HG03342 (cell line): ENCODE data around the gene GABRB3.

Experiments
- ATAC-seq: cut with Tn5 transposase; IDR thresholded peaks from one replicate; pipeline ENCODE4 v1.9.1; 2021; ENCODE audit warnings: mild to moderate bottlenecking, moderate library complexity; ENCODE audit not compliant: unreplicated experiment

The GABRB3 gene

GRCh38 chr15:26634319-26634718, 138.5 kb downstream of the GABRB3 start:
- no peak for ATAC-seq

- ATAC-seq = no peak
These were observed 140.4 kb downstream of the GABRB3 start for GRCh38 chr15:26632500-26632899.

GRCh38 chr15:26631894-26632293, 141.0 kb downstream of the GABRB3 start:
- ATAC-seq = no peak

GRCh38 chr15:26630857-26631256, 142.0 kb downstream of the GABRB3 start:
- ATAC-seq = no peak

- no peak for ATAC-seq
These were observed 143.9 kb downstream of the GABRB3 start for GRCh38 chr15:26628879-26629529.

- no peak for ATAC-seq
These were observed 144.8 kb downstream of the GABRB3 start for GRCh38 chr15:26628071-26628470.

GRCh38 chr15:26624128-26624527, 148.7 kb downstream of the GABRB3 start:
- ATAC-seq = no peak

GRCh38 chr15:26623071-26623470, 149.8 kb downstream of the GABRB3 start:
- no peak for ATAC-seq

- ATAC-seq = no peak
These were observed 151.1 kb downstream of the GABRB3 start for GRCh38 chr15:26621816-26622215.

GRCh38 chr15:26620528-26621458, 152.1 kb downstream of the GABRB3 start:
- ATAC-seq = no peak

GRCh38 chr15:26615927-26616302, 157.0 kb downstream of the GABRB3 start:
- ATAC-seq = no peak

GRCh38 chr15:26615188-26615926, 157.5 kb downstream of the GABRB3 start:
- ATAC-seq = no peak

- ATAC-seq = no peak
These were observed 158.1 kb downstream of the GABRB3 start for GRCh38 chr15:26614734-26615133.

- ATAC-seq = no peak
These were observed 174.2 kb downstream of the GABRB3 start for GRCh38 chr15:26598704-26599103.

GRCh38 chr15:26595611-26596010, 177.3 kb downstream of the GABRB3 start:
- no peak for ATAC-seq

- no peak for ATAC-seq
These were observed 182.2 kb downstream of the GABRB3 start for GRCh38 chr15:26590676-26591075.

GRCh38 chr15:26582840-26583239, 190.0 kb downstream of the GABRB3 start:
- no peak for ATAC-seq

- no peak for ATAC-seq
These were observed 191.9 kb downstream of the GABRB3 start for GRCh38 chr15:26580943-26581342.

- no peak for ATAC-seq
These were observed 200.1 kb downstream of the GABRB3 start for GRCh38 chr15:26572602-26573350.

GRCh38 chr15:26571346-26571745, 201.5 kb downstream of the GABRB3 start:
- ATAC-seq = no peak

GRCh38 chr15:26565542-26565941, 207.3 kb downstream of the GABRB3 start:
- no peak for ATAC-seq
